NCI-H345 treated with DMSO at 0.1 percent for 48 hours (cell line): ENCODE measurements around the gene SHC2.
"Not testable (repeated sequence)": the region's sequence is repeated elsewhere in the genome, so short reads cannot be mapped to it uniquely, and the experiment has no call there.

Source experiments
- DNase-seq: peaks from one replicate; lab custom pipeline; 2025; ENCODE audit not compliant: unreplicated experiment; lab: John Stamatoyannopoulos, UW

Gene SHC2

DNA sequence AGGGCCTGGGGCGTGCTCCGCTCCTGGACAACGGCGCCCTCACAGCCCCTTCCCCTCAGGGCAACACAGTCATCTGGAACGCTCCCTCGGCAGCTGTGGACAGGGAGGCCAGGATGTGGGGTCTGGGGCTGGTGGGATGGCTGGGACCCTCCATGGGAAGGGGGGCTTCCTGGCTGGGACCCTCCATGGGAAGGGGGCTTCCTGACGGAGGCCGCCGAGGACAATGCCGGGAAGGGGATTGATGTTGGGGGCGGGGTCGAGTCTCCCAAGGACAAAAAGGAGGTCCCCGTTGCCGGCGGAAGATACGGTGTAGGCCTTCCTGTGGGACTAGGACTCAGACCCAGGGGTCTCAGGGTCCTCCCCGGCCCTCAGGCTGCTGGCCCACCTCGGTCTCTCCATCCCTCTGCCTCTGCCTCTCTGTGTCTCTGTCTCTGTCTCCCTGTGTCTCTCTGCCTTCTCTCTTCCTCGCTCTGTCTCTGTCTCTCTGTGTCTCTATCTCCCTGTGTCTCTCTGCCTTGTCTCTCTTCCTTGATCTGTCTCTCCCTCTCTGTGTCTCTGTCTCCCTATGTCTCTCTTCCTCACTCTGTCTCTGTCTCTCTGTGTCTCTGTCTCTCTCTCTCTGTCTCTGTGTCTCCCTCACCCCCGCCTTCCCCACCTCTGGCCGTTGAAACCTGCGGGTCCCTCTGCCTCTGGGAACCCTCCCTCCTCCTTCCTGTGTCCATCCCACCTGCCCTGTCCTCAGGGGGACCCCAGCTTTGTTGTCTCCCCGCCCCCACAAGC lies 32.7 kb upstream of the SHC2 start:
- DNase-seq = no peak

DNA sequence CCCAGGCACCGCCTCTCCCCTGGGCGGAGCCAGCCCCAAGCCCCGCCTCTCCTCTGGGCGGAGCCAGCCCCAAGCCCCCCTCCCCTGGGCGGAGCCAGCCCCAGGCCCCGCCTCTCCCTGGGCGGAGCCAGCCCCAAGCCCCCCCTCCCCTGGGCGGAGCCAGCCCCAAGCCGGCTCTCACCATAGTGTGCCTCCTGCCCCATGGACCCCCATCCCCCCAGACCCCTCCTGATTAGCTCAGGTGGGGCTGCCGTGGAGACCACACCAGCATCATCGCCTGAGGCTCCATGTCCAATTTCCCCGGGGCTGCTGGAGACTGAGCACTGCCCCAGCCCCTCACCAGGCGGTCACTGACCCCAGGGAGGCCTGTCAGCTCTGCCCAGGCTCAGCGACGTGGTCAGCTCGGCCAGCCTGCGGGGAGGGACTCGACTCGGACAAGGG lies 31.3 kb upstream of the SHC2 start:
- DNase-seq = no peak

DNA sequence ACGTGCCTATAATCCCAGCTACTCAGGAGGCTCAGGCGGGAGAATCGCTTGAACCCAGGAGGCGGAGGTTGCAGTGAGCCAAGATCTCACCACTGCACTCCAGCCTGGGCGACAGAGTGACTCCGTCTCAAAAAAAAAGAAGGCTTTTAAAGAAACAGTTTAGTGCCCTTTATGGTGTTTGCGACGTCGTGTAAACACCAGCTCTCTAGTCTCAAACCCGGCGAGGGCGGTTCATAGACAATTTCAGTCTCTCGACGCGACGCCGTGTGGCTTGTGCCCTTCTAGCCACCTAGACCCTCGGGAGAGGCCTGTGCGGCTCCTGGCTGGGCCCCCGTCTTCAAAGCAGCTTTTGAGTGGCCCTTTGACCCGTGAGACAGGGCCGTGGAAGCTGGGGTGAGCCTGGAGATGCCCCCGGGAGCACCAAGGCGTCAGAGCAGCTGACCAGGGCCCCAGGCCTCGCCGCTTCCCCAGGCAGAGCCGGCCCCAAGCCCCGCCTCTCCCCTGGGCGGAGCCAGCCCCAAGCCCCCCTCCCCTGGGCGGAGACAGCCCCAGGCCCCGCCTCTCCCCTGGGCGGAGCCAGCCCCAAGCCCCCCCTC lies 30.4 kb upstream of the SHC2 start:
- no peak for DNase-seq

DNA sequence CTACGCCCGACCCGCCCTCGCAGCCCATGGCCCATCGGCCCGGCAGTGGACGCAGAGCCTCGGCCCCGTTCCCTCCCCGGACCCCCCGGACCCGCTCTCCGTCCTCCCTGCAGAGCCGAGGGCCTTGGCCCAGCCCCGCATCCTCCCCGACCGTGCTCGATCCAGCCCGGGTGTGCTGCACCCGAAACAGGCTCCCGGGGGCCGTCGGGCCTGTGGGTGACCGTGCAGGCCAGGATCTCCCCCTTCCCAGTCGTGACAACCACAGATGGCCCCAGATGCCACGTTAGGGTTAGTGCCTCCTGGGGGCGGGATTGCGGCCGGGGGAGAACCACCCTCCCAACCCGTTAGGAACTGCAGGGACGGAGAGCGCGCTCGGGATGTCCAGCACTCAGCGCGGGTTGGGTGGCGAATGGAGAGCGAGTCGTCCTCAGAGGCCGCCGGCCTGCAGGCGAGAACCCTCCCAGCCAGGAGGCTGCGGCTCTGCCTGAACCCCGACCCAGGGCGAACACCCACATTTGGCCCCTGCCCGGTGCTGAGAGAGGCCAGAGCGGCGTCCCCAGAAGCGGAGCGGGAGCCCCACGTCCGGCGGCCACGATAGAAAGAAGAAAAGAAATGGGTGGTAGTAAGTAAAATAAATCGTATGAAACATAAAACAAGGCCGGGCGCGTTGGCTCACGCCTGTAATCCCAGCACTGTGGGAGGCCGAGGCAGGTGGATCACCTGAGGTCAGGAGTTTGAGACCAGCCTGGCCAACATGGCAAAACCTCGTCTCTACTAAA lies 28.8 kb upstream of the SHC2 start:
- DNase-seq = no peak

DNA sequence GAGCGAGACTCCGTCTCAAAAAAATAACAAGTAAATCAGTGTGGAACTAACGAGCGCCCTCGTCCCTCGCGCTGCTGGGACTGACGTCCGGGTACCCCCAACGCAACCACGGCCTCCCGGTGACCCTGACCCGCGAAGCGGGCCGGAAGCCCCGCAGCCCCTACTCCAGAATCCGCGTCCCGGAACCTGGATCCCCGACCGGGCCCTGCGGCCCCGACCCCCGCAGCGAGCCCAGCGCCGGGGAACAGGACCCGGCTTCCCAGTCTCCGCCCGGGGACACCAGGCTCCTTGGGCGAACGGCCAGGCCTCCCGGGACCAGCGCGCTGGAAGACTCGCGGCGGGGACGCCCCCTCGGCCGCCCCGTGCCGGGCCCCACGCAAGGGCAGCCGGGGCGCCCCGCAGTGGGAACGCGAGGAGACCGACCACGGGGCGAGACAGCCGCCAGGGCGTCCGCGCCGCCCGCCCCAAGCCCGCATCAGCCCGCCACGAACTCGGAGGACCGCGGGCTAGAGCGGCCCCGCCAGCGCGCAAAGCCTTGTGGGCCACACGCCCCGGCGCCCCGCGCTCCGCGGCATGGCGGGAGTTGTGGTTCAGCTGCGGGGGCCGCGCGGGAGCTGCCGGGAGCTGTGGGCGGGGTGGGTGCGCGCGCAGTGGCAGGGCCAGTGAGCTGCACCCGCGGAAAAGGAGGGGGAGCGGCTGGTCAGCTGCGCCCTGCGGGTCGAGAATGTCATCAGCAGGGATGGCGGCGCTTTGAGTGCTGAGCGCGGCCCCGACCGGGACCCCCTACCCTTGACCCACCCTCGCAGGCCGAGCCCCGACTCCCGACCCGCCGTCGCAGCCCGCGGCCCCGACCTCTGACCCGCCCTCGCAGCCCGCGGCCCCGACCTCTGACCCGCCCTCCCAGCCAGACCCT lies 27.9 kb upstream of the SHC2 start:
- DNase-seq = peak; percentile 80

DNA sequence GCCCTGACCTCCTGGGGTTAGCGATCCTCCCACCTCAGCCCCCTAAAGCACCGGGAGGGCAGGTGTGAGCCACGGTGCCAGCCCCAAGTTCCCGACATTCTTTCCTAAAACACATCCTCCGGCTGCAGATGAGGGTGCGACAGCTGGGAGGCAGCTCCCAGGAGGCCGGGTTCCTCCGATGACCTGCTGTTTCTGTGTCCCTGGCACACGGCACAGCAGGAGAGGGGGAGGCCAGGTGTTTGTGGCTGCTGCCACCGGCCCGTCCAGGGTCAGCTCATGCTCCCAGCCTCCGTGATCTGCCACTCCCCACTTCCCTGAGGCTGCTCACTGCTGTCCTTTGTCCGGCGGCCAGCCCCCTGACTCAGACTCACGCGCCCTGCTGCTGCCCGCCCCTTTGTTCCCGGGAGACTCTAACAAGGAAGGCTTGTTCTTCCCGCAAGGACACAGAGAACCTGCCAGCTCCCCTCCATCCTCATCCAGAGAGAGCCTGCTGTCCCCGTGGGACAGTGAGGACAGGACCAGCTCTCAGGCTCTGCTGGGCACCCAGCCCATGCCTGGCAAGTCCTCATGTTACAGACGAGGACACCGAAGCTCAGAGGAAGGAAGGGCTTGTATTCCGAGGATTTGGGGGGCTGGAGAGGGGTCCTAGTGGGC lies 24.9 kb upstream of the SHC2 start:
- peak; percentile 70 for DNase-seq

DNA sequence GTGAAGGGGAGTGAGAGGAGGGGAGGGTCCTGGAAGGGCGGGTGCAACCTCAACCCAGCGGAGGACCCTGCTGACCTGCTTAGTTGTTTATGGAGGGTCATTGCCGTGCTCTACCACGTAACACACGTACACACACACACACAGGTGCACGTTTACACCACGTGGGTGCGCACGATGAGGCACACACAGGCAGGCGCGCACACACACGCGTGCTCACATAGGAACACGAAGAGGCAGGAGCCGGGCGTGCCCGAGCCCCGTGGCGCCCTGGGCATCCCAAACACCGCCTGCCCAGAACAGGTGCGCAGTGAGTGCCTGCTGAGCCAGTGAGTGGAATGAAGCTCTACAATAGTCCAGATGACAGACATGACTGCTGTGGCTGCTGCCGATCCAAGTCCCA lies 24.2 kb upstream of the SHC2 start:
- peak; percentile 64 for DNase-seq

DNA sequence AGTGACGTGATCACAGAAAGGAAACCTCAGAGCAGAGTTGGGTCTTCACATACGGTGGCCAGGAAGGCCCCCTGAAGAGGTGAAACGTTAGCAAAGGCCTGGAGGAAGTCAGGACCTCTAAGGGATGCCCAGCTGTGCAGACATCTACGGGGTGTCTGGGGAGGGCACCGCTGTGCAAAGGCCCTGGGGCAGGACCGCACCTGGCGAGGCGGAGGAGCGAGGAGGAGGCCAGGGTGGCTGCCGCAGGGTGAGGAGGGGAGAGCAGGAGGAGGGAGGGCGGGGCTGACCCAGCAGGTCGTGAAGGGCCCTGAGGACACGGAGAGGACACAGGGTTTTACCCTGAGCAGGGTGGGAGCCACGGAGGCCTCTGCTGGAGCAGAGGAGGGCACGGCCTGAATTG lies 23.7 kb upstream of the SHC2 start:
- DNase-seq = no peak

DNA sequence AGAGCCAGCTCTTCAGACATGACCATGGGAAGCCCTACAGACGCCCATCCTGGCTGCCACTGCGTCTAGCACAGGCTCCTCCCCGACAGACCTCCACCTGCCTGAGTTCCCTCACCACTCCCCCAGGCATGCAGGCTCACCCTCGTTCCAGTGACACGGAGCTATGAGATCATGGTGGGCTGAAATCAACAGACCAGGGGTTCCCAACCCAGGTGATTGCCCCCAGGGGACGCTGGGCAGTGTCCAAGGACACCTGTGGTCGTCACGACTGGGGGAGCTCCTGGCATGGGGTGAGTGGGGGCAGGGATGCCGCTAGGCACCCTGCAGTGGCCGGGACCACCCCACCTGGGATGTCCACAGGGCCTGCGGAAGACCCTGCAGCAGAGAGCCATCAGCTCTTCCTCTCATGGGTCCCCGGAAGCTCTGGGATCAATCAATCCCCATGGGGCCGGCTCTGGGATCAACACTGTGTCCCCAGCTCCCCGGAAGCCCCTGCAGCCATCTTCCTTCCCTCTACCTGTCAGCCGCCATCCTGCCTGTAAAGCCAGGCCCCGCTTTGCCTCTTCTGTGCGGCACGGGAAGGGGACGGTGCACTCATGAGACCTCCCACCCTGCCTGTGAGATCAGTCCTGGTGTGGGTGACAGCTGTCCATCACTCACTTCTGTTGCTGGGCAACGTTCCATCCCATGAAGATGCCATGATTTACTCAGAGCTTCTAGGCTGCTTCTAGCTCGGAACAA lies 22.7 kb upstream of the SHC2 start:
- no peak for DNase-seq

DNA sequence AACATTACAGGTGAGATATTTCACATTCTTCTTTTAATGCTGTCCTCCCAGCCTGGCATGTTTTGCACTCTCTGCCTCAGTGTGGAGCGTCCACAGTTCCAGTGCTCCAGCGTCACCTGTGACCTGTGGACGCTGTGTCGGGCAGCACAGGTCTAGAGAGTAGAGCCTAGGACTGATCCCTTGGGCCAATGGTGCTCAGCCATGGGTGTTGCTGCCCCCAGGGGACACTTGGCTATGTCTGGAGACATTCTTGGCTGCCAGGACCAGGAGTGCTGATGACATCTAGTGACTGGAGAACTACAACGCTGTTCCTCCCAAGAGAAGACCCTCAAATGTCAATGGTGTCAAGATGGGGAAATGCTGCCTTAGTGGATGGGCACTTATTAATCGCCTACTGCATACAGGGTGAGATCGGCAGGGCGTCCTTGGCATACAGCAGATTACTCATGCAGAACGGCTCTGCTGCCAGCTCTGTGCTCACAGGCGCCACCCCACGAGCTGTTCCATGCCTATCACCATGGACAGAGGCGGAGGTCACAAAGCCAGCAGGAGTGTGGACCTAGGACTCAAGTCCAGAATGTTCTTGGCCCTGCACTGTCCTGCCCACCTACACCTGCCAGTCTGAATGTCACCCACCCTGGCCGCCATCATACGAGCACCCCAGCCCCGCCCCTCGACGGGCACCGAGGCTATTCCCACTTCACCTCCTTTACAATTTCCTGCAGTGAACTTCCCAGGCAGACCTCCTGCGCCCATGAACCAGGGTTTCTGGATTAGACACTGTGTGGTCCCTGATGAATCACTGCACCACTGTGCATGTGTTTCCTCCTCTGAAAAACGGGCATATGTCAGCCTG lies 21.6 kb upstream of the SHC2 start:
- DNase-seq = no peak

DNA sequence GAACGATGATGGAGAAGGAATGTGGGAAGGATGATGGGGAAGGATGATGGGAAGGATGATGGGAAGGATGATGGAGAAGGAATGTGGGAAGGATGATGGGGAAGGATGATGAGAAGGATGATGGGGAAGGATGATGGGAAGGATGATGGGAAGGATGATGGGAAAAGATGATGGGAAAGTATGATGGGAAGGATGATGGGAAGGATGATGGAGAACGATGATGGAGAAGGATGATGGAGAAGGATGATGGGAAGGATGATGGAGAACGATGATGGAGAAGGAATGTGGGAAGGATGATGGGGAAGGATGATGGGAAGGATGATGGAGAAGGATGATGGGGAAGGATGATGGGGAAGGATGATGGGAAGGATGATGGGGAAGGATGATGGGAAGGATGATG lies 20.3 kb upstream of the SHC2 start:
- DNase-seq = not testable (repeated sequence)

DNA sequence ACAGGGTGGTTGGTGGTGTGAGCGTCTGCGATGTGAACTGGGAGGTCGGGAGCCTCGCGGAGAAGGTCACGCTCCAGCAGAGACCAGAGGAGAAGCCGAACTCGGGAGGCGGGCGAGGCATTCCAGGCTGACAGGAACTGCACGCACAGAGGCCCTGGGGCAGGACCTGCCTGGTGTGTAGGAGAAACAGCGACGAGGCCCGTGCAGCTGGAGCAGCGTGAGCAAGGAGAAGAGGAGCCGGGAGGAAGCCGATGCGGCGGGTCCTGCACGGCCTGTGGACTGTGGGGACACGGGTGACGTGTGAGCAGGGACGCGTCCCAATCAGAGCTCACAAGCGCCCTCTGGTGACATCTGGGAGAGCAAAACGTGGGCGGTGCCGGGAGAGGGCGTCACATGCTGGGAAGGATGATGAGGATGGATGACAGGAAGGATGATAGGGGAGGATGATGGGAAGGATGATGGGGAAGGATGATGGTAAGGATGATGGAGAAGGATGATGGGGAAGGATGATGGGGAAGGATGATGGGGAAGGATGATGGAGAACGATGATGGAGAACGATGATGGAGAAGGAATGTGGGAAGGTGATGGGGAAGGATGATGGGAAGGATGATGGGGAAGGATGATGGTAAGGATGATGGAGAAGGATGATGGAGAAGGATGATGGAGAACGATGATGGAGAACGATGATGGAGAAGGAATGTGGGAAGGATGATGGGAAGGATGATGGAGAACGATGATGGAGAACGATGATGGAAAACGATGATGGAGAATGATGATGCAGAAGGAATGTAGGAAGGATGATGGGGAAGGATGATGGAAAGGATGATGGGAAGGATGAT lies 19.4 kb upstream of the SHC2 start:
- no peak for DNase-seq

DNA sequence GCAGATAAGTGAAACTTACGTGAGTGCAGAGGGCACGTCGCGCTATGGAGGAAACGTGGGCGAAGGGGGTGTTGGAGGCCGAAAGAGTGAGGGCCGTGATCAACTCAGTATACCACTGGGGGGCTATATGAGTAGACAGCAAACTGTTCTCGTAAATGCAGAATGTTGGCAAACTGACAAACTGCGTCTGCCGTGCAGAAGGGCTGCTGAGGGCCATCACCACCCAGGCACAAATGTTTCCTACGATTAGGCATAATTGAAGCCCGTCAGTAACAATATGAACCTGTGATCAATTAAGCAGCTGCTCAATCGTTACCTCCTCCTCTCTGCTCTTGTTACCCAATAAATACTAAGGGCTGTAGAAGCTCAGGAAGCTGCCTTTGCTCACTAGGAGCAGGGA lies 18.1 kb upstream of the SHC2 start:
- no peak for DNase-seq

DNA sequence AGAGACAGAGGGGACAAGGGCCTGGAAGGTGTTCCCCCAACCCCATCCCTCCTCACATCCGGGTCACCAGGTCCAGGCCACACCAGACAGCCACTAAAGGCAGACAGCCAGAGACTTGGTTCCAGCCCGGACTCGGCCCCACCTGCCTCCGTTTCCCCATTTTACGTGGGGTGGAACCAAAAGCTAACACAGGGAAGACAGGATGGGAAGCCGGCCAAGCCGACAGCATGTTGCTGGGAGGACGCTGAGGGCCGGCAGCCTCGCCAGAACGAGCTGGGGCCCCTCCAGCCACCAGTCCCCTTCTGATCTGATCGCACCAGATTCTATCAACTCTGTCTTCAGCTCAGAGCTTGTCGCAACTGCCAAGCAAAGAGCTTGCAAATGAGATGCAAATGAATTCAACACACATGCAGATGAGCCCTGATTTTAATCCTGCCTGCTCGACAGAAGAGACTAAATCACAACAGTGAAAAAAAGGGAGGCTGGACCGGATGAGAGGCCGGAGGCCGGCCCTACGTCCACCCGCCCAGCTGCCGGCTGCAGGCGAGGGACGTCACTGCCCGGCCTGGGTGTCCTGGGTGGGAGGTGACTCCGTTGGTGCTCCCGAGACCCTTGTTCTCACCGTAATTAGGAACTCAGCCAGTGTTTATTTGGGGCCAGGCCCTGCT lies 17.5 kb upstream of the SHC2 start:
- DNase-seq = no peak

DNA sequence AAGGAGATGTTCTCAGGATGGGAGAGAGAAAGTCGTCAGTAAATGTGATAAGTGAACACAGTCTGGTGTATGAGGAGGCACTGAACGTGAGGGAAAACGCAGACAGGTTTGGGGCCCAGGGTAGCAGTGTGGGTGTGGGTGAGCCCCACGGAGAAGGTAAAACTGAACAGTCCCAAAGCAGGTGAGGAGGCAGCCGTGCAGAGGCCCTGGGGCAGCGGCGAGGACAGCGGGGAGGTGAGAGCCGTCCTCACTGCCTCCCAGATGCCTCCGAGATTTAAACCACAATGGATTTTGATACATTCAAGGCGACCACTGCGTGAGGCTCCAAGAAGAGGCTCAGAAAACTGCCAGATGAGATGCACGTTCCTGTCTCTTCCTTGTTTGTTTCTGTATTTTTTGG lies 14.5 kb upstream of the SHC2 start:
- DNase-seq = no peak

DNA sequence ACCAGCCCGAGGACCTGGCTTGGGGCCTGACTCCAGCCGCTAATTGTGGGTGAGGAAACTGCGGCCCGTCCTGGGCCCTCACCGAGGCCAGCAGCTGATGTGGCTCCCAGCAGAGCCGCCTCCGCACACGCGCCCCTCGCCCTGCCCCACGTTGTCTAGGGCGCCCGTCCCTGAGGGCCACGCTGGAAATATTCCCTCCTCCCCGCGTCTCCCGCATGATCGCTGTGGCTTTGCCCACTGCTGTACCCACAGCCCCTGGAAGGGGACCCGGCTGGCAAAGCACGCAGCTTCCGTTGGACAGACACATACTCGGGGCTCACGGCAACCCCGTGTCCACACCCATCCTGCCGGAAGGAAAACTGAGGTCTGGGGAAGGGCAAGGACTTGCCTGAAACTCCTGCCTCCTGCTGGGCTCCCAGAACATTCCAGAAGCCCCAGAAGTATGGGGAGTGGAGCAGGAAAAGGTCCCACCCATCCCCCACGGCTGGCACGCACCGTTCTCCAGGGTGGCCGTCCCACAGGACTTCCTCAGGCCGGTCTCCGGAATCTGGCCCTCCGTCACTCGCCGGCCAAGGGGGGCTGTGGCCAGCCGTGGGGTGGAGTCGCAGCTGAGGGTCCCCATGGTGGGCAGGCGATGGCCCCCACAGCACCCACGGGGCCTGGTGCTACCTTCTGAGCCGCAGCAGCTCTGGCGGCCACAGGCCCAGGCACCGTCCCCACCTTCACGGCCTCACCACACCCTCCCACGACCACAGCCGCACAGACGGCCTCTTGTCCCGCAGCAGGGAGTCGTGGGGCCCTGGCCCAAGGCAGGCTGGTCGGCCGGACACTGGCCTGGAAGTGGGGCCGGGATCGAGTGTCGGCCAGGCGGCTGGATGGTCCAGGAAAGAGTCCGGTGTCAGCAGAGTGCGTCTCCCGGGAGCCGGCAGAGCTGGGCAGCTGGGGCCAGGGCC lies 13.6 kb upstream of the SHC2 start:
- no peak for DNase-seq
